A172 (cell line): Measurements from ENCODE around the gene CLSTN2. TPM values are rescaled to one million over a fixed set of nuclear protein-coding genes. Genes with fewer than 3 reads are reported as not detected.

Source experiments
- DNase-seq: peaks from one replicate; pipeline ENCODE4 v3.0.0-alpha.2; 2015; ENCODE audit warnings: low spot score
- total RNA-seq: library from RNA; depleted of rRNA; stranded (reverse); fragments of >200 nt; shearing (Covaris generic); gene quantifications from 2 replicates; pipeline ENCODE4 v1.2.3, GENCODE V29; 2014

The CLSTN2 gene
- total RNA-seq, 1 experiment from 2014 or later = 1.1 TPM

DNA sequence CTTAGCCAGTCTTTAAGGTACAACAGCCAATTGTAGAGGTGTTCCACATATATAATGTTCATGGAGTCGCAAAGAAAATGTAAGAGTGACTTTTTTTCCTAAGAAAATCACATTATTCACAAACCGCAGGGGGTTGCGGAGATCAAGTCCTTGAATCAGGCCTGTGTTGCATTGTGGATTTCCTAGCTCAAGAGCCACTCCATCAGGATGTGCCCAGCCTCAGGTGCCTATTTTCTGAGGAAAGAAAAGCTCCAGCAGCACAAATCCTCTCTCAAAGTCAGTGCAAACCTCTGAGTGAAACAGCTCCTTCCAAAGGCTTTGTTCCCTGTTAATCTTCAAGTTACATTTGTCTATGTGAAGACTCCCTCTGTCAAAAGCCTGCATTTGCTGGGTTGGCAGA lies 349.4 kb downstream of the CLSTN2 start:
- no peak for DNase-seq

DNA sequence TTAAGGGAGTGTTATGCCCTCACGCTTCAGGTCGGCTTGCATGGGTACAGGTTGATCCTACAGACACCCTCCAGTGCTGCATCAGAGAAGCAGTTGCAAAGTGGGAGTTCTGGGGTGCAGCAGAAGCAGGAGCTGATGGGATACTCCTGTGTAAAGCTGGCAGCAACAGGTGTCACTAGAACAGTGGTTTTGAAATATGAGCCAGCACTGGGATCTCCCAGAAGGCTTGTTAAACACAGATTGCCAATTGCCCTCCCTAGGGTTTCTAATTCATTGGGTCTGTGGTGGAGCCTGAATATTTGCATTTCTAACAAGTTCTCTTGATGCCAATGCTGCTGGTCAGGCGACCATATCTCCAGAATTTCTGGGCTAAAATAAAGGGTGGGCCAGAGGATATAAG lies 350.4 kb downstream of the CLSTN2 start:
- DNase-seq = no peak

DNA sequence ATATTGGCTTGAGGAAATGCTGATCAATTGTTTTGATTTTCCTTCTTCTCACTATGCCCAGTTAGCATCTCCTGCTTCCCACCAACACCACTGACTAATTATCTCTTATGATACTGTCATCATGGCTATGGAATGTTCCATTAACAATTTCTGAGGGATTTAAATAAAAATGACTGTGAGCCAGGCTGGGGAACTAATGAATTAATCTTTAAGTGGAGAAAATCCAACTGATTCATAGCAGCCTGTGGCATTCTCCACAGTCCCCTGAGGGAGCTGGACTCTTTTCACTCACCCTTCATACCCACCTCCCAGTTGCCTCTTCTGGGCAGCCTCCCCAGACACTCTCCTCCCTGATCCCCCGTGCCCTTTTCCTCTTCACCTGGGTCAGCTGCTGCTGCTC lies 353.6 kb downstream of the CLSTN2 start:
- DNase-seq = peak; percentile 34

DNA sequence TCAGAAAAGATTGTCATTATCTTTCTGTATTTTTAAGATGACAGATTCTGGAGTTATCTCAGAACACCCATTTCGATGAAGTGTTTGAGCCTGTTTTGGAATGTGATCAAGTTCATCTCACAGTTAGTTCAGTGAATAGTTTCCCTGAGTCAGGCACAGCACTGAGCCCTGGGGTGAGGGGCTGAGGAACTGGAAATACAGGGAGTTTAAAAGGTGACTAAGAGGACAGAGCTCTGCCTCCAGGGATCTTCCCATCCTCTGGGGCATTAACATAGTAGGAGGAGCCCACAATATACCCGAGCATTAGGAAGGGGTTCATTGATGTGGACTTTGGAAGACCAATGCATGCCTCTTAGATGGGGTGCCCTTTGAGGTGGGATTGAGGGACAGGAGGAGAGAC lies 355.1 kb downstream of the CLSTN2 start:
- DNase-seq = peak; percentile 18

DNA sequence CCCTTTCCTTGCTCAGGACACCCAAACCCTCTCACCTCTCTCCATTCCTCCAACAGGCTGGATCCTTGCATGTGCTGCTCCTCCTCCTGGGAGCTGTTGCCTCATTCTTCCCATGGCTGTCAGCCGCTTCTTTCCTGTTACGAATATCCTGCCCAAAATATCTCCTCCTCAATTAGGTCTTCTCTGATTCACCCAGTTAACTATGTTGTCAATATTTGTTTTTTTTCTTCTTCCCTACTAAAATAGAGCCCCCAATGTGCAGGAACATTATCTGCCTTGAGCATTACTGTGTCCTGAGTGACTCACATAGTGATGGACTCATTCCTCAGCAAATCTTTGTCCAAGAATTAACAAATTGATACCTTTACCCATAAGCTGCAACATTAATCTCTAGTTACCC lies 357.2 kb downstream of the CLSTN2 start:
- DNase-seq = peak; percentile 66

DNA sequence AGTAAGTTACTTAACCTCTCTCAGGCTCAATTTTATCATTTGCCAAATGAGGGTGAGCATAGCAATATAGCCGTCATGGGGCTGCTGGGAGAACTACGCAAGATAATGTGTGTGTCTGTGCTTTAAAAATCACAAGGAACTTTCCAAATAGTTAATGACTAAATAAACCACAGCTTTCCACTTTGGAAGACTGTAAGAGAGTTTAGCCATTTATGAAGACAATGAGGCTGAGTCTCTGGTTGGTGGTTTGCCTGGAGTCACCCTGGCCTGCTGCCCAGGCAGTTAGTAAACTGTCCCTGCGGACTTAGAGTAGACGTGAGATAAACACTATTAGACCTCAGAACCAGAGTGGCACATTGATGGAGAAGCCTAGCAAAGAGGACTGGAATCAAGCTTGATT lies 357.7 kb downstream of the CLSTN2 start:
- DNase-seq = peak; percentile 93

DNA sequence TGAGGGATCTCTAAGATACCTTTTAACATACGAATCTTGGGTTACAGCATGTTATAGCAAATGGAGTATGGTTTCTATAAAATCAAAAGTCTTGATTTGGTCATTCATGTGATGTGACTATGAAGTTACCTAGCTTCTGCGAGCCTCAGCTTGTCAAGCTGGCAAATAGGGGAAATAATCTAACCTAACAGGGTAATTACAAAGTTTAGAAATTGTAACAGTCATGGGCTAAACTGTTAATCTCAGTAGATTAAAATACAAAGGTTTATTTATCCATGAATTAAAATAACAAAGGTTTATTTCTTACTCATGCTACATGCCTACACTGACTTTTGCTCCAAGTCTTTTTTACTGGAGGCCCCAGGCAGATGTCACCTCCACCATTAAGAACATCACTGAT lies 359.1 kb downstream of the CLSTN2 start:
- no peak for DNase-seq

DNA sequence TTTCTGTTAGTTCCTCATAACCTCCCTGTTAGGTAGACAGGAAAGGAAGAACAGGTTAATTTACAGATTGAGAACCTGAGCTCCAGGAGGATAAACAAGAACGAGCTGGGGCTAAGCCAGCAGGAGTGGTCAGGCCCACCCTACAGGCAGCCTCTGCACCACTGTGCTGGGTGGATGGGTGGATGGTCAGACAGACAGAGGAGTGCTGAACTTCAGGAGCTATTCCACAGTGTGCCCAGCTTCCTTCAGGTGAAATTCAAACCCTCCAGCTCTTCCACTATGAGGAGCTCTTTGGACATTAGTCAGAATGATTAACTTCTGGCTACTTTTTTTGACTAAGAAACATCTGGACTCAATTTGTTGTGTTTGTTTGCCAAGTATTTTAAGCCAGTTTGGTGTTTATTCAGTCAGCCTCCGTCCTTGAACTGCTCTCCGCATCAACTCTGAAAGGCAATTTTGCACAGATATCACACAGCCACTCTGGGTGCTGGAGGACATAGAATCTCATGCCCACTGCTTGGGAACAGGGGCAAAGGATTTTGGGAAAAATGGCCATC lies 361.9 kb downstream of the CLSTN2 start:
- DNase-seq = peak; percentile 14

DNA sequence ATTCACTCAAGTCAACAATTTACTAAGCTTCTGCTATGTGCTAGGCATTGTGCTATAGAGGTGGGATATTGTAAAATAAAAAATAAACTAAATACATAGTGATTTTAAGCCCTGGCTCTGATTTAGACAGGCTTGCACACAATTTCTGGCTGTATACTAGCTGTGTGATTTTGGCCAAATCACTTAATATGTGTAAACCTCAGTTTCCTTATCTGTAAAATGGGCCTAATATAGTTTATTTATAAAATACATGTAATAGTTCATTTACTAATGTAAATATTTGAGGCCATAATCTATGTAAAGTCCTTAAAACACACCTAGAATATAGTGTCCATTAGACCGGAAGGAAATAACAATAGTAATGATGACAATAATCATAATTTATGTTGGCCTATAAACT lies 363.1 kb downstream of the CLSTN2 start:
- DNase-seq = no peak

DNA sequence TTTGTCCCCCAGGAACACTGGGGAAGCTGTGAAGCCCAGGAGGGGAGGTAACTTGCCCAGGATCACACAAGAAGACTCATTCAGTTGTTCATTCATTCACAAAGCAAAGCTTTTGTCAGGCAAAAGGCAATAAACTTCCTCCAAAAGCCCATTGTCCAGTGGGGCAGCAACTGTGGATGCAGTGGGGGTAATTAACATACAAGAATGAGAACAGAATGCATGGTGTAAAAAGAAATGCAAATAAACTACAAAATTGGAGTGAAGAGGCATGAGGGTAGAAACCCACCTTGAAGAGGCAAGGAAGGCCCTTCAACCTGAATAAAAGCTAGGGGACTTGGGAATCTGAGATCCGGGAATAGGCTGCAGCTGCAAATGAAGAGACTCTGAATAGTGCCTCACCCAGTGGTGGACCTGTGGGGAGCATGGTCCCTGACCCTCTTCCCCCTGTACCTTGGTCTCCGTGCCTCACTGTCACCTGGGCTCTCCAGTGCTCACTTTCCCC lies 363.6 kb downstream of the CLSTN2 start:
- DNase-seq = no peak

DNA sequence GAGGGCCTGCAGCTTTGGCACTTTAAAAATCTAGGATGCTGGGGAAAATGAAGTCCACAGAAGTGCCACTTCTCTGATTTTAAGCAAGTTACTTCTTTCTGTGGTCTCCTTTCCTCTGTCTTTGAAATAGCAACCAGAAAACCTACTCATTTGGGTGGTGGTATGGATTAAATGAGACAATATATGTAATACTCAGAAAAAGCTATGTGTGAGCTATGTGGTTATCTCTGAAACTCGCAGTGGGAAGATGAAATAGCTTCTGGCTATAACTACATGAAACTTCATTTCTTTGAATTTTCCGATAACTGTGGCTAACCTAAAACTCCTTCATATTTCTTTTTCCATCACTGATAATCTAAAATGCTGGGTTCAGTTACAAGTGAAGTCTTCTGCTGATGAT lies 368.9 kb downstream of the CLSTN2 start:
- no peak for DNase-seq

DNA sequence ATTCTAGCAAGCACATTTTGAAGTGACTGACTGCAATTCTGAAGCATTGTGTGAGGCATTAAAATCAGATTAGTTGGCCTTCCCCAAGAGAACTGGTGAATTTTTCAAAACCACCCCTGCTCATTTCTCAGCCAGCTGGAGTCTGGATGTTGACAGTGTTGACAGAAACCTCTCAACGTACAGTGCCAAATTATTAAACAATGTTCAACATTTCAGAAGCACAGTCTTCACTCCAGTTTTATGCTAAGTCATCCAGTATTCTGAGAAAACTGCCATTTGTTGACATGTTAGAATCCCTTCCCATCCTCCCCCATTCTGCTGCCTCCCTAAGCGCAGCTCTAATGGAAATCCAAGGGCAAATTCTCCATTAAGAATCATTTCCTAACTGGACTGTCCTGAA lies 373.6 kb downstream of the CLSTN2 start:
- DNase-seq = no peak

DNA sequence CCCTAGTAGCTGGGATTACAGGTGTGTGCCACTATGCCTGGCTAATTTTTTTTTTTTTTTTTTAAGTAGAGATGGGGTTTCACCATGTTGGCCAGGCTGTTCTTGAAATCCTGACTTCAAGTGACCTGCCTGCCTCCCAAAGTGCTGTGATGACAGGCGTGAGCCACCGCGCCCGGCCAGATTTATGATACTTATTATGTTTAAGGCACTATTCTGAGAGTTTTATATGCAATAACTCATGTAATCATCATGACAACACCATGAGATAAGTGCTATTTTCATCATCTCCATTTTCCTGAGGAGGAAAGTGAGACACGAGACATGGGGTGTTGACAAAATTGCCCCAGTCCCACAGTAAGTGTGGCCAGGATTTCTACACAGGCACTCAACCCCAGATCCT lies 376.4 kb downstream of the CLSTN2 start:
- no peak for DNase-seq

DNA sequence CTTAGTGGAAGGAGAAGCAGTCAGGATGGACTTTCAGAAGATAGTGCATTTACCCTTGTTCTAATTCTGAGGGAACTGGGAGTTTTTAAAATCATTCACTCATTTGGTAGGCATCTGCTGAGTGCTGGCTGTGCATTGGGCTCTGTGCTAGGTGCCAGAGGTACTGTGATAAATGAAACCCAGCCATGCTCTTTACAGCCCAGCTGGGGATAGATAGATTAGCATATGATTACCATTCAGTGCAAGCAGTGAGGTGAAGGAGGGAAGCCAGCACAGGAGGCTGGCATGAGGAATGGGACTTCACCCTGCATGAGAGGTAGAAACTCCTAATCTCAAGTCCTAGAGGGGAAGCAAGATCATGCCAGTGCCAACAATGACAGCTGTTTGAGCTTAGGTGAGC lies 381.0 kb downstream of the CLSTN2 start:
- DNase-seq = no peak

DNA sequence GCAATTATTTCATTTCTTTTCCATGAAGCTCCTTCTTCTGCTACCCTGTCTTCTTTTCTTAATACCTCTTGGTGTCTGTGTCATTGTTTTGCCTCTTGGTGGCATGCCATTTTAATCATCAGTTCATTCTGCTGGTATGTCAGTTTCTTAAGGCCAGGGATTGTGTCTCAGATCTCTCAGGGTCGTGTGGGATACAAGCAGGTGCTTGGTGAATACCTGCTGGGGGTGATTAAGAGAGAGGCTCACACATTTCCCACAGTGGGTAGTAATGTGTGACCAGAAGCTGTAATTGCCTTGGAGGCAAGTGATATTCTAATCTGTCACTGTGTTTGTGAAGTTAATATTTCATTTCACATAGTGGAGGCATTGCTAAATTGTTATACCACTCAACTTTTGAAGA lies 381.5 kb downstream of the CLSTN2 start:
- DNase-seq = no peak

DNA sequence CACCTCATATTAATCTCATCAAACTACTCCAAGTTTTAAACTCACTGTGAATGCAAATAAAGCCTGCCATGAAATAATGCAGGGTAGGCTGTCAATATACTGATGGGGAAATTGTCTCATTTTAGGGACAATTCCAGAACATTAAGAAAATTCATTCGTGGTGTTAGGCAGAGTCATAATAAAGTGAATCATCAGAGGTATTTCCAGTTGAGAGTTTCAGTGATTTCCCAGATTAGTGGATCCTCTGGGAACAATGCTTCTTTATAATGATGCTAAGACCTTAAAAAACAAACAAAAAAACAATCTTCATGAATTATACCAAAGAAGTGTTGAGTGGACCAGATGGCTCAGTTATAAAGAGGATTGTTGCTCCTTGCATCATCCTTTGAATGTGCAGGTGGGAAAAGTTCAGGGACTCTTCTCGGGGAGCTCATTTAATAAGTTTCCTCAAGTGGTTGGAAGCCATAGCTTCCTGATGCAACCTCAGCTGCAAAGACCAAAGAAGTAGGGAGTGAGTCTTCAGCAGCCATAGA lies 381.9 kb downstream of the CLSTN2 start:
- DNase-seq = peak; percentile 61

DNA sequence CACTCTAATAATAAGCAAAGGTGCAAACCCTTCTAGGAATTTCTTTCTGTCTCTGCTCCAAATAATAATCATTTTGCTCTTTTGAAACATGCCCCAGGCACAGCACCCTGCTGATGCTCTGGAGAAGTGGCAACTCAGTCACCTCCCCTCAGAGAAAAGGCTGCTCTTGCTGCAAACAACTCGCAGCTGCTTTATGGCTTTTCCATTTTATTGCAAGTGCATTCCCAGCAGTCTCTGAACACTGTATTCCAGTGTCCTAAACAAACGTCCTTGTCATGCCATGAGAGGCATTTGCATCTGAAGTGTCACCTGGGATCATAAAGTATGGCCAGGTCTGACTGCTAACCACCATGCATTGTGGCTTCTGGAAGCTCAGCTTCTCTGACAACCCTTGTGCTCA lies 384.8 kb downstream of the CLSTN2 start:
- DNase-seq = no peak

DNA sequence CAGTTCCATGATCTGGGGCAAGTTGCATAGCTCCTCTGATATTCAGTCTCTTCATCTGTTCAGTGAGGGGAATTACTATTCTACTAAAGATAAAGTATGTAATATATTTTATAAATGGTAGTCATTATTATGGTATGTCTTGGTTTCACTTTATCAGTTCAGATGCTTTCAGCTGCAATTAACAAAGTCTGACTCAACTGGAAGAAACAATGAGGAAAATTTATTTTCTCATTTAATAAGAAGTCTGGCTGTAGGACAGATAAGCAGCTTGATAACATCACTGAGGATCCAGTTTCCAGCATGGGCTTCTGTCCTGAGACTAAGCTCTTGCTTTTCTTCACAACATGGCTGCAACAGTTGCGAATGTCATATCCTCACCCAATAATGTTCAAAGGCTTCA lies 388.6 kb downstream of the CLSTN2 start:
- peak; percentile 39 for DNase-seq

DNA sequence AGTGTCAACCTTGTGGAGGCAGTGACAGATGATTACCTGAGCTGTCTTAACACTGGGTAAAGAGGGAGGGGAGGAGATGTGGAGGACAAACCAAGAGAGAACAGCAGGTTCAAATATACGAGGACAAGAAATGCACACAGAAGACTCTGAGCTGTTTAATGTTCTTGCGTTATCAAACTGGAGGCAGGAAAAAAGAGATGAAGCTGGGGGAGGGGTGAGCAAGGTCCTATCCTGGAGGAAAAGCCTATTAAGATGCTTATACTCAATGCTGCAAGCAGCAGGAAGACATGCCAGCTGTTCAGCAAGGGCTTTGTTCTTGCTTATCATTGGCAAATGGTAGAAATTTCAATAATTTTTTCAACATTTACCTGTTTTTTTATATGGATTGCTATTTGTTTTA lies 397.1 kb downstream of the CLSTN2 start:
- no peak for DNase-seq

DNA sequence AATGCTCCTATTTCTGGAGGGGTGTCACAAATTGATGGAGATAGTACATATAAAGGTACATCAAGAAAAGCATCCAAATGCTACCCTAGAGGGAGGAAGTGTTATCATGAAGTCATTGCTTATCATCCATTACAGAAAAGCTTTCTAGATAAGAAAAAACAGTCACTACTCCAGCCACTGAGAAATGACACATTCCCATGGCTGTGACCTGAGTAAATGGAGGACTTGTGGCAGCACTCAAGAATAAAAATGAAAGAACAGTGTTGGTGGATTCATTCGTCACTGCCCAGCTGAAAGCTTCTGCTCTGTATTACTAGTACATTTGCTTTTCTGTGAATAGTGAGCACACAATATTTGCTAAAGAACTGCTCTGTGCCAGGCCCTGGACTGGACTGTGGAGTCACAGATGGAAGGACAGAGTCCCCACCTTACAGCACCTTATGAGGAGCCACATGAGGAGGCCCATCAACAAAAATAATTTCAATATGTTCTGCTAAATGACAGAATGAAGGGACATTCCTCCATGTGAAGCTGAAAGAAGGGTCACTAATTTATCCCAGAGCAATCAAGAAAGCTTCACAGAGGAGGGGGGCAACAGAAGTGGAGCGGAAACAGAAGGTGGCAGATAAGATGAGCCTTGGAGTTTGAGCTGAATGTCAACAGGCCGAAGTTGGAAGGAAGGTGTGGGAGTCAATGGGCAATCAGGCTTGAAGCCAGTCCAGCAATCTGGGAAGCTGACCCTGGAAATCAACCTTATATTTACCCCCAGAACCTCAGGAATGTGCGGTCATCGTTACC lies 399.3 kb downstream of the CLSTN2 start:
- no peak for DNase-seq

DNA sequence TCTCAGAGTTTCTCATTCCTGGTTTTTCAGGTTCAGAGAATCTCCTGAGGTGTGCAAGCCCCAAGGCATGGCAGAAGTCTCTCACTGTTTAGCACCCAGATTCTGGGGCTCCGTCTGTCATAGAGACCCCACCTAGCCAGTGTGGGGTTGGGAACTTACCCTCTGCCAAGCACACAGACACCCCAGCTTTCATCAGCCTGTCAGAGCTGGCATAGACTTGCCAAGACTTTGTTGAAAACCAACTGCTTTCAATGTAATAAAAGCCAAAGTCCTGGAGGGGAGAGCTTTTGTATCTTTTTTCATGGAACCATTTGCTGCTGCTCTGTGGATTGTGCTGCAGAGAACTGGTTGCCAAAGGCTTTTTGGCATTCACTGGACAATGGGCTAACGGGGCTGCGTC lies 401.5 kb downstream of the CLSTN2 start:
- DNase-seq = no peak

DNA sequence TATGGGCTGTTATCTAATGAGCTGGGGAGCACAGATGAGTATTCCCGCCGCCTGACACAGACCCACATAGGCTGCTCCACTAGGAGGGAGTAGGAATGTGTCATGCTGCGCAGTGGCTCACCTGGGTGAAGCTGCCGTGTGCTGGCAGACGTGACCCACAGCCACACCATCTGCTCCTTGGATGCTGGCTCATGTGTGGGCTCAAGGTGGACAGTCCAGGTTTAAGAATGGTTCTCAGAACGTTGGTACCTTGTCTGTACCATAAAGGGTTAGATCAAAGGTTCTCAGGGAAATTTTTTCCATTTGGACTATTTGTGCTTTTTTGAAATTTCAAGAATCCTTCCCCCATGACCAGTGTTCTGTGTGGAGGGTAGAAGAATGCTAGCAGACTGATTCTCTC lies 403.9 kb downstream of the CLSTN2 start:
- no peak for DNase-seq

DNA sequence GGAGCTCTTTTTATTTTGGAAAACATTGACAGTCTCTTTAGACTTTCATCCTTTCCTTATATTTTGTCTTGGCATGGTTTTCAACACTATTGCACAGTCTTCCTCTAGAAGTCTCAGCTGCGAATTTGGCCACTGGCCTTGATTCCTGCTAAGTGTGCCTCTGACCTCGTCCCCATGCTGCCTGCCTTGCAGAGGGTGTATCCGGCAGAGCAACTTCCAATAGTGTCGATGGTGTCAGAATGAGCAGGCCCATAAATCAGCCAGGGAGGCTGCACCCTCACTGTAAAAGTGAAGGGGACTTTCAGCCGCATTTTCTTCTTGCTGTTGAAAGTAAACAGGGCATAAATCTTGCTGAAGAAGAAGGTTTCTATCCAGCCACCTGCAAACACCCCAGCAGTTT lies 406.2 kb downstream of the CLSTN2 start:
- no peak for DNase-seq
